ENCODE data around the gene IL6R.

The IL6R gene

GRCh38 chr1:154404511-154404931 is 622 bp upstream of the IL6R start:
- TF ChIP-seq CTCF (IDR thresholded peaks at IDR 0.05; ENCODE audit: unreplicated experiment in 3 of 3) = no peak
- H3K9me3 Mint-ChIP-seq = no peaks in the 10 kb centered on the region
- peak overlapping the region; percentile 73 to 81 (median 77) for H3K4me3 Mint-ChIP-seq
- H3K27me3 Mint-ChIP-seq (ENCODE audit: low read depth) = peaks cover 57% of the 10 kb centered on the region
- no peak overlapping the region for H3K27ac Mint-ChIP-seq
- peaks cover 32% of the 10 kb centered on the region for H3K4me1 Mint-ChIP-seq
- H3K36me3 Mint-ChIP-seq (ENCODE audit: low read depth) = no peaks in the 10 kb centered on the region

- H3K27ac Mint-ChIP-seq = peak overlapping the region; percentile 34 to 82 (median 57)
- H3K36me3 Mint-ChIP-seq (ENCODE audit: low read depth) = no peaks in the 10 kb centered on the region
- H3K27me3 Mint-ChIP-seq (ENCODE audit: low read depth) = peaks cover 61% of the 10 kb centered on the region
- peak overlapping the region; percentile 80 to 83 (median 81) for H3K4me3 Mint-ChIP-seq
- H3K4me1 Mint-ChIP-seq = peaks cover 32% of the 10 kb centered on the region
- TF ChIP-seq CTCF (IDR thresholded peaks at IDR 0.05; ENCODE audit: unreplicated experiment in 3 of 3) = peak in 2 of 3 experiments; percentile 5 to 18
- no peaks in the 10 kb centered on the region for H3K9me3 Mint-ChIP-seq
Observed at GRCh38 chr1:154405747-154406571, 816 bp downstream of the IL6R start.

GRCh38 chr1:154406572-154406879 is 1.4 kb downstream of the IL6R start:
- Mint-ChIP-seq H3K27me3 (ENCODE audit: low read depth) (peaks cover 61% of the 10 kb centered on the region), H3K4me3 (peak overlapping the region; percentile 80 to 83 (median 81)), H3K36me3 (ENCODE audit: low read depth) (no peaks in the 10 kb centered on the region), H3K4me1 (peaks cover 32% of the 10 kb centered on the region), H3K9me3 (no peaks in the 10 kb centered on the region), H3K27ac (peak overlapping the region; percentile 34 to 82 (median 57))
- TF ChIP-seq CTCF (IDR thresholded peaks at IDR 0.05; ENCODE audit: unreplicated experiment in 3 of 3) = no peak

- peaks cover 32% of the 10 kb centered on the region for H3K4me1 Mint-ChIP-seq
- no peaks in the 10 kb centered on the region for H3K36me3 Mint-ChIP-seq (ENCODE audit: low read depth)
- no peak for TF ChIP-seq CTCF (IDR thresholded peaks at IDR 0.05; ENCODE audit: unreplicated experiment in 3 of 3)
- peaks cover 61% of the 10 kb centered on the region for H3K27me3 Mint-ChIP-seq (ENCODE audit: low read depth)
- H3K27ac Mint-ChIP-seq = peak overlapping the region; percentile 34 to 82 (median 57)
- no peaks in the 10 kb centered on the region for H3K9me3 Mint-ChIP-seq
- peak overlapping the region; percentile 80 to 83 (median 81) for H3K4me3 Mint-ChIP-seq
Observed at GRCh38 chr1:154406886-154407197, 1.7 kb downstream of the IL6R start.

- Mint-ChIP-seq H3K27ac (peak overlapping the region; percentile 34 to 82 (median 77)), H3K4me3 (peak overlapping the region; percentile 37 to 81 (median 80)), H3K36me3 (ENCODE audit: low read depth) (no peaks in the 10 kb centered on the region), H3K9me3 (no peaks in the 10 kb centered on the region), H3K27me3 (ENCODE audit: low read depth) (peaks cover 57% of the 10 kb centered on the region), H3K4me1 (peaks cover 32% of the 10 kb centered on the region)
- TF ChIP-seq CTCF (IDR thresholded peaks at IDR 0.05; ENCODE audit: unreplicated experiment in 3 of 3) = no peak
Observed at GRCh38 chr1:154407198-154408091, 2.3 kb downstream of the IL6R start.

Measured in nephron (organoid).